H1 (cell line): Measurements from ENCODE around the gene KLHL41. TPM values are rescaled to one million over a fixed set of nuclear protein-coding genes. Genes with fewer than 3 reads are reported as not detected.

Experiments used
- CTCF ChIA-PET: fragments of 300-600 bp; sonication (Branson Sonifier 250); formaldehyde crosslinking; loops from one replicate; lab custom pipeline; 2021; ENCODE audit not compliant: partially characterized antibody; lab: Charles Lee
- POLR2A ChIA-PET: fragments of 300-600 bp; sonication (Branson Sonifier 250); formaldehyde crosslinking; loops from one replicate; lab custom pipeline; 2021; ENCODE audit warnings: inconsistent platforms; ENCODE audit not compliant: partially characterized antibody; lab: Charles Lee
- DNase-seq, 2 experiments: peaks; one replicate each; pipeline versions ENCODE4 v3.0.0 to v3.0.0-alpha.2; 2010 to 2022; ENCODE audit warnings: low spot score in 2 of 2, low read depth in 1 of 2, mixed read lengths in 1 of 2
- FAIRE-seq: peaks from 2 replicates; lab custom pipeline; 2011; peaks lifted over from hg19 to GRCh38; lab: Jason Lieb, UNC
- H2AFZ ChIP-seq: 2 replicates; pipeline ENCODE4 v1.8.1; 2012; ENCODE audit warnings: low read length, inconsistent platforms
- H2AK5ac ChIP-seq: 2 replicates; pipeline ENCODE4 v1.6.1; 2013; ENCODE audit warnings: low read depth, low read length
- H2BK120ac ChIP-seq: replicated peaks from 2 replicates; pipeline ENCODE3; 2013; ENCODE audit warnings: low read depth, low read length, inconsistent platforms
- H2BK12ac ChIP-seq: 2 replicates; pipeline ENCODE4 v1.6.1; 2013; ENCODE audit warnings: low read depth, low read length
- H2BK15ac ChIP-seq: 2 replicates; pipeline ENCODE4 v1.6.1; 2013; ENCODE audit warnings: low read length
- H2BK20ac ChIP-seq: 2 replicates; pipeline ENCODE4 v1.6.1; 2013; ENCODE audit warnings: low read length
- H2BK5ac ChIP-seq: 2 replicates; pipeline ENCODE4 v1.6.1; 2013; ENCODE audit warnings: low read depth, low read length
- H3K14ac ChIP-seq: 2 replicates; pipeline ENCODE4 v1.6.1; 2013; ENCODE audit warnings: inconsistent platforms; ENCODE audit not compliant: insufficient read length
- H3K18ac ChIP-seq: 2 replicates; pipeline ENCODE4 v1.6.1; 2013; ENCODE audit warnings: low read length; ENCODE audit errors: extremely low read depth
- H3K23ac ChIP-seq: 2 replicates; pipeline ENCODE4 v1.6.1; 2013; ENCODE audit warnings: inconsistent platforms; ENCODE audit not compliant: insufficient read length
- H3K23me2 ChIP-seq: 2 replicates; pipeline ENCODE4 v1.6.1; 2013; ENCODE audit warnings: low read depth, low read length
- H3K27ac ChIP-seq: 2 replicates; pipeline ENCODE4 v1.6.1; 2011; ENCODE audit warnings: low read depth, low read length, inconsistent platforms
- H3K27me3 ChIP-seq, 4 experiments: replicated peaks in 1 of 4; 1 replicate in 1 of 4; 2 replicates in 3 of 4; pipeline versions ENCODE4 v1.6.1 to v1.8.1; 2011 to 2013; ENCODE audit warnings: low read length in 3 of 4, mild to moderate bottlenecking in 3 of 4, inconsistent platforms in 2 of 4, mixed read lengths in 2 of 4, moderate library complexity in 1 of 4; ENCODE audit not compliant: control insufficient read depth in 3 of 4, insufficient read depth in 3 of 4; ENCODE audit errors: extremely low read depth in 1 of 4
- H3K36me3 ChIP-seq, 4 experiments: 2 replicates each; pipeline versions ENCODE4 v1.6.1 to v1.8.1; 2011 to 2013; ENCODE audit warnings: mild to moderate bottlenecking in 4 of 4, low read length in 3 of 4, moderate library complexity in 2 of 4, control low read depth in 1 of 4, inconsistent platforms in 1 of 4; ENCODE audit not compliant: insufficient read depth in 4 of 4, control insufficient read depth in 2 of 4
- H3K4ac ChIP-seq: replicated peaks from 2 replicates; pipeline ENCODE3; 2013; ENCODE audit warnings: low read length, low read depth, mixed read lengths, inconsistent platforms; ENCODE audit not compliant: insufficient read length
- H3K4me1 ChIP-seq, 4 experiments: replicated peaks in 1 of 4; 1 replicate in 1 of 4; 2 replicates in 3 of 4; pipeline versions ENCODE4 v1.6.1 to v1.8.1; 2011 to 2013; ENCODE audit warnings: low read length in 3 of 4, inconsistent platforms in 2 of 4, mixed read lengths in 1 of 4; ENCODE audit not compliant: insufficient read depth in 4 of 4, control insufficient read depth in 3 of 4
- H3K4me2 ChIP-seq, 2 experiments: 2 replicates each; pipeline versions ENCODE4 v1.6.1 to v1.8.1; 2011 to 2013; ENCODE audit warnings: low read depth in 2 of 2, low read length in 2 of 2, control low read depth in 1 of 2, inconsistent platforms in 1 of 2, mild to moderate bottlenecking in 1 of 2; ENCODE audit not compliant: insufficient read depth in 1 of 2
- H3K4me3 ChIP-seq, 4 experiments: fragments of 200-600, 300-600 bp in 1 of 4; sonication (generic), shearing (Covaris generic), sonication (Bioruptor Twin) in 1 of 4; 2 replicates each; pipeline versions ENCODE4 v1.5.1 to v1.8.1; 2011 to 2016; ENCODE audit warnings: low read length in 4 of 4, low read depth in 3 of 4, control low read depth in 2 of 4, inconsistent platforms in 2 of 4, mild to moderate bottlenecking in 2 of 4, mixed read lengths in 1 of 4, moderate library complexity in 1 of 4; ENCODE audit not compliant: insufficient read depth in 2 of 4; ENCODE audit errors: extremely low read depth in 1 of 4
- H3K56ac ChIP-seq: replicated peaks from 2 replicates; pipeline ENCODE3; 2013; ENCODE audit warnings: low read depth, mild to moderate bottlenecking, mixed read lengths, low read length, inconsistent platforms; ENCODE audit not compliant: insufficient read length
- H3K79me1 ChIP-seq: 2 replicates; pipeline ENCODE4 v1.6.1; 2013; ENCODE audit warnings: low read depth, low read length, control low read depth
- H3K79me2 ChIP-seq, 2 experiments: 2 replicates each; pipeline versions ENCODE4 v1.6.1 to v1.8.1; 2012 to 2013; ENCODE audit warnings: low read length in 2 of 2, mild to moderate bottlenecking in 2 of 2, inconsistent platforms in 1 of 2; ENCODE audit not compliant: insufficient read depth in 2 of 2, control insufficient read depth in 1 of 2
- H3K9ac ChIP-seq, 4 experiments: replicated peaks in 1 of 4; 1 replicate in 1 of 4; 2 replicates in 3 of 4; pipeline versions ENCODE4 v1.6.1 to v1.8.1; 2011 to 2013; ENCODE audit warnings: low read depth in 3 of 4, low read length in 3 of 4, control low read depth in 2 of 4, mild to moderate bottlenecking in 2 of 4, moderate library complexity in 2 of 4, inconsistent platforms in 1 of 4; ENCODE audit errors: extremely low read depth in 1 of 4
- H3K9me3 ChIP-seq, 2 experiments: 2 replicates each; pipeline versions ENCODE4 v1.6.1 to v1.8.1; 2012 to 2013; ENCODE audit warnings: mild to moderate bottlenecking in 2 of 2, moderate library complexity in 2 of 2, control low read depth in 1 of 2, inconsistent platforms in 1 of 2, low read depth in 1 of 2, low read length in 1 of 2, mixed read lengths in 1 of 2; ENCODE audit not compliant: insufficient read depth in 2 of 2
- H4K20me1 ChIP-seq, 2 experiments: replicated peaks in 1 of 2; 2 replicates each; pipeline versions ENCODE3 to v1.8.1; 2011 to 2013; ENCODE audit warnings: inconsistent platforms in 2 of 2, low read length in 2 of 2, mild to moderate bottlenecking in 1 of 2; ENCODE audit not compliant: insufficient read depth in 2 of 2, control insufficient read depth in 1 of 2
- H4K5ac ChIP-seq: 2 replicates; pipeline ENCODE4 v1.6.1; 2013; ENCODE audit warnings: low read length, low read depth, mixed read lengths, inconsistent platforms; ENCODE audit not compliant: insufficient read length
- H4K8ac ChIP-seq: 2 replicates; pipeline ENCODE4 v1.8.0; 2013; ENCODE audit warnings: mild to moderate bottlenecking, moderate library complexity, low read length, inconsistent platforms; ENCODE audit not compliant: insufficient read depth; ENCODE audit errors: extremely low read depth
- H4K91ac ChIP-seq: replicated peaks from 2 replicates; pipeline ENCODE3; 2013; ENCODE audit warnings: low read length, mixed read lengths, inconsistent platforms; ENCODE audit not compliant: insufficient read length
- CEBPB ChIP-seq: IDR thresholded peaks from 2 replicates; pipeline ENCODE4 v1.6.1; 2012; ENCODE audit warnings: low read depth, low read length
- HDAC2 ChIP-seq, 2 experiments: fragments of 300-600 bp in 1 of 2; sonication (generic) in 1 of 2; IDR thresholded peaks; 2 replicates each; pipeline ENCODE4 v1.6.1; 2011 to 2012; ENCODE audit warnings: low read depth in 2 of 2, low read length in 2 of 2, mild to moderate bottlenecking in 2 of 2, moderate library complexity in 2 of 2, borderline replicate concordance in 1 of 2, inconsistent platforms in 1 of 2
- KDM4A ChIP-seq: IDR thresholded peaks from one replicate; pipeline ENCODE4 v1.7.1; 2012; ENCODE audit warnings: low read depth, mild to moderate bottlenecking, moderate library complexity, low read length, inconsistent platforms; ENCODE audit not compliant: severe bottlenecking
- MAX ChIP-seq: IDR thresholded peaks from 2 replicates; pipeline ENCODE4 v1.6.1; 2012; ENCODE audit warnings: inconsistent platforms
- POLR2A ChIP-seq, 2 experiments: IDR thresholded peaks; 1 replicate in 1 of 2; 2 replicates in 1 of 2; pipeline ENCODE4 v1.6.1; 2011; ENCODE audit warnings: low read depth in 2 of 2, low read length in 2 of 2, mild to moderate bottlenecking in 2 of 2; ENCODE audit errors: control extremely low read depth in 1 of 2
- SIX5 ChIP-seq: IDR thresholded peaks from 2 replicates; pipeline ENCODE4 v1.6.1; 2011; ENCODE audit warnings: mild to moderate bottlenecking, low read depth, low read length
- SRF ChIP-seq: IDR thresholded peaks from 2 replicates; pipeline ENCODE4 v1.6.1; 2011; ENCODE audit warnings: mild to moderate bottlenecking, low read depth, low read length, moderate library complexity
- WGBS, 2 experiments: shearing (Covaris generic) in 1 of 2; methylation state at CpG; one replicate each; pipeline versions ENCODE4 v1.1.6 to v1.1.7; 2013 to 2015; ENCODE audit warnings: low lambda C conversion rate in 2 of 2, mixed read lengths in 2 of 2, inconsistent platforms in 1 of 2, low coverage in 1 of 2, missing lambda C conversion rate in 1 of 2; ENCODE audit not compliant: insufficient replicate concordance in 2 of 2, insufficient coverage in 1 of 2, insufficient read length in 1 of 2; ENCODE audit errors: extremely low coverage in 1 of 2, missing lambda C conversion rate in 1 of 2; 5-methylcytosine and 5-hydroxymethylcytosine counted together
- polyA plus RNA-seq, 7 experiments: library from polyadenylated mRNA; depleted of rRNA in 3 of 7; stranded (reverse) in 5 of 7; unstranded in 2 of 7; fragments of >200 nt in 5 of 7; fragments of 200-250 nt in 2 of 7; gene quantifications; 1 replicate in 5 of 7; 2 replicates in 1 of 7; 4 replicates in 1 of 7; pipeline versions ENCODE4 v1.2.1 to v1.2.3, GENCODE V29; 2011 to 2013; ENCODE audit warnings: missing spikeins in 2 of 7, mixed read lengths in 2 of 7
- total RNA-seq: library from RNA; stranded (reverse); fragmentation: NEBNext Ultra II Directional; extraction: Animal tissue kit (Norgen Biotek cat#: 25700); gene quantifications from 2 replicates; pipeline ENCODE4 v1.2.1, GENCODE V29; 2021

Gene KLHL41
- total and polyA plus RNA-seq, 2 of the 8 experiments (the other 6 are each of a cell fraction or from before 2014, with no cell fraction given) = not detected

- WGBS, 2 experiments = 85% methylated on average over 4 of the region's 4 CpGs; no CpG with 5 or more reads in 1 of the 2 experiments
- H3K9me3 ChIP-seq = no peaks in the 10 kb centered on the region
- H4K5ac ChIP-seq = no peak overlapping the region
- no peak overlapping the region for H2BK12ac ChIP-seq
- ChIA-PET CTCF (interaction anchor here (2.5 kb wide), 1 partner anchor 10 kb away, joined by 14 read pairs; no protein-coding TSS in a partner anchor), POLR2A (no interaction called here)
- no peak overlapping the region for H2BK5ac ChIP-seq
- no peak overlapping the region for H3K4ac ChIP-seq
- H3K79me1 ChIP-seq = no peaks in the 10 kb centered on the region
- no peaks in the 10 kb centered on the region for H3K23me2 ChIP-seq
- no peaks in the 10 kb centered on the region for H3K4me1 ChIP-seq
- H3K27ac ChIP-seq = no peak overlapping the region
- no peak overlapping the region for H4K8ac ChIP-seq
- H2AFZ ChIP-seq = no peak overlapping the region
- no peaks in the 10 kb centered on the region for H3K79me2 ChIP-seq
- no peak overlapping the region for H2BK15ac ChIP-seq
- no peak for FAIRE-seq
- H3K14ac ChIP-seq = no peak overlapping the region
- no peak overlapping the region for H3K4me3 ChIP-seq
- H3K56ac ChIP-seq = no peak overlapping the region
- DNase-seq = no peak
- H3K18ac ChIP-seq = no peak overlapping the region
- H3K23ac ChIP-seq = no peak overlapping the region
- no peak overlapping the region for H4K91ac ChIP-seq
- H2BK120ac ChIP-seq = no peak overlapping the region
- no peaks in the 10 kb centered on the region for H4K20me1 ChIP-seq
- no peak overlapping the region for H2AK5ac ChIP-seq
- H3K9ac ChIP-seq = no peak overlapping the region
- no peaks in the 10 kb centered on the region for H3K27me3 ChIP-seq
- no peak overlapping the region for H3K4me2 ChIP-seq
- no peak overlapping the region for H2BK20ac ChIP-seq
- no peaks in the 10 kb centered on the region for H3K36me3 ChIP-seq
- TF ChIP-seq CEBPB (no peak), MAX (no peak), POLR2A (IDR thresholded peaks at IDR 0.05; ENCODE audit: control extremely low read depth in 1 of 2, low read depth in 2 of 2, low read length in 2 of 2) (no peak), HDAC2 (IDR thresholded peaks at IDR 0.05; ENCODE audit: borderline replicate concordance in 1 of 2, low read depth in 2 of 2, low read length in 2 of 2) (no peak), SRF (no peak), SIX5 (no peak), KDM4A (no peak)
These were observed 46.4 kb upstream of the KLHL41 start for GRCh38 chr2:169462896-169463695.
